ENCODE measurements around the gene MAOA. TPM values are rescaled to one million over a fixed set of nuclear protein-coding genes. Genes with fewer than 3 reads are reported as not detected.
"Not testable (repeated sequence)": the region's sequence is repeated elsewhere in the genome, so short reads cannot be mapped to it uniquely, and the experiment has no call there.

Gene MAOA
- total RNA-seq, 2 experiments from 2014 or later: not detected

- H3K4me1 Mint-ChIP-seq (ENCODE audit: low read depth); H3K36me3 Mint-ChIP-seq (ENCODE audit: low read depth); H3K4me3 Mint-ChIP-seq; CTCF ChIA-PET; H3K9me3 Mint-ChIP-seq (ENCODE audit: insufficient read depth); POLR2A ChIA-PET; H3K27ac Mint-ChIP-seq; ATAC-seq; DNase-seq; H3K27me3 Mint-ChIP-seq (ENCODE audit: low read depth): not testable (repeated sequence)
These were observed 20.0 kb downstream of the MAOA start for GRCh38 chrX:43675965-43676628.

- ATAC-seq: no peak
- H3K9me3 Mint-ChIP-seq (ENCODE audit: insufficient read depth): no peaks in the 10 kb centered on the region
- no peaks in the 10 kb centered on the region for H3K36me3 Mint-ChIP-seq (ENCODE audit: low read depth)
- no peaks in the 10 kb centered on the region for H3K27me3 Mint-ChIP-seq (ENCODE audit: low read depth)
- H3K4me3 Mint-ChIP-seq: no peak overlapping the region
- H3K4me1 Mint-ChIP-seq (ENCODE audit: low read depth): no peaks in the 10 kb centered on the region
- DNase-seq: no peak
- ChIA-PET POLR2A (no interaction called here), CTCF (no interaction called here)
- H3K27ac Mint-ChIP-seq: no peak overlapping the region
These were observed 21.0 kb downstream of the MAOA start for GRCh38 chrX:43676971-43677572.

DNA sequence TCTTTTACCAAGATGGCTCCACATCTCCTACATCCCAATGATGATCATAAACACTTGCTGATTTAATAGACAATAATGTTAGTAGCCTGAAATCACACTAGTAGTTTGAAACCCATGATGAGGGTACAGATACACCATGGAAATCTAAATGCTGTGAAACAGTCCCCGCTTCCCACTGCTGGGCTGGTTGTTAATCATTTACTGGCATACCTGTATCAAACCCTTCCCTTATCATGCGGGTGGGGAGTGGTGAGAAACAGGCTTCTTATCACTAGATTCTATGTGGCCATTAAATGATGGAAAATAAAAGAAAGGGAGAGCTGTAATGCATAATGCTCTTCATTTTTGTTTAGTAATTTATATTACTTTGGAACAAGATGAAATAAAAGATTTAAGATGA, 21.9 kb downstream of the MAOA start:
- POLR2A ChIA-PET: no interaction called here
- Mint-ChIP-seq H3K27me3 (ENCODE audit: low read depth) (no peaks in the 10 kb centered on the region), H3K4me3 (no peak overlapping the region), H3K4me1 (ENCODE audit: low read depth) (no peaks in the 10 kb centered on the region), H3K36me3 (ENCODE audit: low read depth) (no peaks in the 10 kb centered on the region), H3K27ac (no peak overlapping the region), H3K9me3 (ENCODE audit: insufficient read depth) (no peaks in the 10 kb centered on the region)
- CTCF ChIA-PET: no interaction called here
- ATAC-seq (no peak), DNase-seq (no peak)

DNA sequence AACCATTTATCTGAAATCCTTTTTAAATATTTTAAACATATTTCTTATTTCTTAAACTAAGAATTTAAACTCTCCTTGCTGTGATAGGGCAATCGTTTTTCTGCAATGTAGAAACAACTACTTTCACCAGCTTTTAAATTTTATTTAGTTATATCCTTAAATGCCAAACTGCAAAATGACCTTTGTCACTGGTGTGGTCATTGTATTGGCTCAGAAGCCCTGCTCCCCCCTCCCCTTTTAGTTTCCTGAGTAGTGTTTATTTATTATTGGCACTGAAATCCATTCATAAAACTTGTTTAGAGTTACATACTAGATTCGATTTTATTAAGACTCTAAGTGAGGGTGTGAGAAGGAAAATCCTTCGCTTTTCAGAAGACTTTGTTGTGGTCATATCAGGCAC, 23.0 kb downstream of the MAOA start:
- H3K27me3 Mint-ChIP-seq (ENCODE audit: low read depth): no peaks in the 10 kb centered on the region
- H3K27ac Mint-ChIP-seq: no peak overlapping the region
- no peaks in the 10 kb centered on the region for H3K36me3 Mint-ChIP-seq (ENCODE audit: low read depth)
- no peaks in the 10 kb centered on the region for H3K4me1 Mint-ChIP-seq (ENCODE audit: low read depth)
- CTCF ChIA-PET: no interaction called here
- POLR2A ChIA-PET: no interaction called here
- H3K9me3 Mint-ChIP-seq (ENCODE audit: insufficient read depth): no peaks in the 10 kb centered on the region
- ATAC-seq (no peak), DNase-seq (no peak)
- H3K4me3 Mint-ChIP-seq: no peak overlapping the region

DNA sequence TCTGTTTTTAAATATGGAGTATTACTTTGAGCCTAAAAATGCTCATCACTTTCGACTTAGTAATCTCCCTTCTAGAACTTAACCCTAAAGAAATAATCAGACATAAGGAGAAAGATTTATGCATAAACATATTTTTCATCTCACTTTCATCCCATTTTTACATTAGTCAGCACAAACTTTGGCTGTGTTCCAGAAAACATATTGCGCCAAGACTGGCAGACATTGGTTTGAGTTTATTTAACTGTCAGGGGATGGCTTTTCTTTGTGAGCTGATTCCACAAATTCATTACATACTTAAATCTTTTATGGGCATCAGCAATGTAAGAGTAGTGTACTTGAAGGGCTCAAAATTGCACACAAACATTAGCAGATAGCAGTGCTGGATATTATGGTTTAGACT, 23.7 kb downstream of the MAOA start:
- DNase-seq (no peak), ATAC-seq (no peak)
- Mint-ChIP-seq H3K27ac (no peak overlapping the region), H3K4me1 (ENCODE audit: low read depth) (no peaks in the 10 kb centered on the region), H3K9me3 (ENCODE audit: insufficient read depth) (no peaks in the 10 kb centered on the region), H3K27me3 (ENCODE audit: low read depth) (no peaks in the 10 kb centered on the region), H3K4me3 (no peak overlapping the region), H3K36me3 (ENCODE audit: low read depth) (no peaks in the 10 kb centered on the region)
- CTCF ChIA-PET: no interaction called here
- POLR2A ChIA-PET: no interaction called here

DNA sequence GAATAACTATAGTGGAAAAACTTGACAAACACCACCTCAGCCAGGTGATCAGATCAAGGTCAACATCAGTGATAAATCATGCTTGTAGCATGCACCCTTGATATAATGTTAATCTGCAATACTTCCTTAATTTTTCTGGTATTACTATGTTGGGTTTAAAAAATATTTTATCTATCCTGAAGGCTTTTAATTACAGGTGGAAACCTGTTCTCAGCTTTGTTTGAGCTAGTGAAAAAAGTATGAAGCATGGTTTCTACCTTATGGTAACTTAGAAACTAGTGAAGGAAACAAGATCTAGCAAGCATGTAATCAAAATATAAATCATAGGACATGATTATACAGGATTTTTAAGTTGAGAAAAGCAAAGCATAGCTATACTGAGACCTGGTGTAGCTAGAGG, 26.6 kb downstream of the MAOA start:
- no peaks in the 10 kb centered on the region for H3K36me3 Mint-ChIP-seq (ENCODE audit: low read depth)
- no peaks in the 10 kb centered on the region for H3K4me1 Mint-ChIP-seq (ENCODE audit: low read depth)
- CTCF ChIA-PET: no interaction called here
- no peak overlapping the region for H3K4me3 Mint-ChIP-seq
- ATAC-seq (no peak), DNase-seq (no peak)
- POLR2A ChIA-PET: no interaction called here
- no peaks in the 10 kb centered on the region for H3K27me3 Mint-ChIP-seq (ENCODE audit: low read depth)
- H3K9me3 Mint-ChIP-seq (ENCODE audit: insufficient read depth): no peaks in the 10 kb centered on the region
- no peak overlapping the region for H3K27ac Mint-ChIP-seq

GRCh38 chrX:43685221-43685620, 29.1 kb downstream of the MAOA start:
- ATAC-seq (no peak), DNase-seq (no peak)
- Mint-ChIP-seq H3K36me3 (ENCODE audit: low read depth) (no peaks in the 10 kb centered on the region), H3K27ac (no peak overlapping the region), H3K9me3 (ENCODE audit: insufficient read depth) (no peaks in the 10 kb centered on the region), H3K27me3 (ENCODE audit: low read depth) (no peaks in the 10 kb centered on the region), H3K4me3 (no peak overlapping the region), H3K4me1 (ENCODE audit: low read depth) (no peaks in the 10 kb centered on the region)
- ChIA-PET POLR2A (no interaction called here), CTCF (no interaction called here)

GRCh38 chrX:43688586-43688985, 32.5 kb downstream of the MAOA start:
- H3K27me3 Mint-ChIP-seq (ENCODE audit: low read depth): no peaks in the 10 kb centered on the region
- ChIA-PET CTCF (no interaction called here), POLR2A (no interaction called here)
- DNase-seq (no peak), ATAC-seq (no peak)
- H3K9me3 Mint-ChIP-seq (ENCODE audit: insufficient read depth): no peaks in the 10 kb centered on the region
- no peaks in the 10 kb centered on the region for H3K36me3 Mint-ChIP-seq (ENCODE audit: low read depth)
- H3K4me3 Mint-ChIP-seq: no peak overlapping the region
- no peaks in the 10 kb centered on the region for H3K4me1 Mint-ChIP-seq (ENCODE audit: low read depth)
- H3K27ac Mint-ChIP-seq: no peak overlapping the region

- CTCF ChIA-PET: no interaction called here
These were observed 37.7 kb downstream of the MAOA start for GRCh38 chrX:43693602-43694406.

DNA sequence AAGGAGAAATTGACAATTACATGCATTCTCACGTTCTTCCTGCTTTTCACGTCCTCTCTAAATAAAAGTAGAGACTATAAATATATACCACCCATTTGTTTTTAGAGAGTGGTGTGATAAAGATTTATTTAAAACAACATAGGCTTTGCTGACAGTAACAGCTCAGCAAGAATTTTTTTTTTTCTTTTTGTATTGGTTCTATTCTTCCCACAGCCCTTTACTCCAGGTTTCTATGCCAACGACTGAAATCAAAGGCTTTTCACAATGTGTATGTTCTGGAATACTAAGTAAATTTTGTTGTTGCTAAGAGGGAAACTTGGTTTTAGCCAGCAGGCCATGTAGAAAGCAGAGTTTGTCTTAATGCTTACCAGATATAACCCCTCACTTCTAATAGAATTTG, 43.4 kb downstream of the MAOA start:
- ChIA-PET POLR2A (no interaction called here), CTCF (no interaction called here)
- Mint-ChIP-seq H3K4me3 (no peak overlapping the region), H3K27me3 (ENCODE audit: low read depth) (no peaks in the 10 kb centered on the region), H3K4me1 (ENCODE audit: low read depth) (no peaks in the 10 kb centered on the region), H3K9me3 (ENCODE audit: insufficient read depth) (no peaks in the 10 kb centered on the region), H3K27ac (no peak overlapping the region), H3K36me3 (ENCODE audit: low read depth) (no peaks in the 10 kb centered on the region)
- no peak for ATAC-seq
- DNase-seq: no peak

More at GRCh38 chrX:43693602-43694406, 37.7 kb downstream of the MAOA start:
- Mint-ChIP-seq H3K4me3 (no peak overlapping the region), H3K27me3 (ENCODE audit: low read depth) (no peaks in the 10 kb centered on the region), H3K9me3 (ENCODE audit: insufficient read depth) (no peaks in the 10 kb centered on the region), H3K4me1 (ENCODE audit: low read depth) (no peaks in the 10 kb centered on the region), H3K27ac (no peak overlapping the region), H3K36me3 (ENCODE audit: low read depth) (no peaks in the 10 kb centered on the region)
- POLR2A ChIA-PET: no interaction called here
- no peak for ATAC-seq
- no peak for DNase-seq

GRCh38 chrX:43702079-43702524, 46.0 kb downstream of the MAOA start:
- Mint-ChIP-seq H3K9me3 (ENCODE audit: insufficient read depth) (no peaks in the 10 kb centered on the region), H3K27me3 (ENCODE audit: low read depth) (no peaks in the 10 kb centered on the region), H3K4me1 (ENCODE audit: low read depth) (no peaks in the 10 kb centered on the region), H3K4me3 (no peak overlapping the region), H3K27ac (no peak overlapping the region), H3K36me3 (ENCODE audit: low read depth) (no peaks in the 10 kb centered on the region)
- CTCF ChIA-PET: no interaction called here
- no peak for DNase-seq
- POLR2A ChIA-PET: no interaction called here
- ATAC-seq: no peak

- Mint-ChIP-seq H3K4me3 (no peak overlapping the region), H3K9me3 (ENCODE audit: insufficient read depth) (no peaks in the 10 kb centered on the region), H3K4me1 (ENCODE audit: low read depth) (no peaks in the 10 kb centered on the region), H3K36me3 (ENCODE audit: low read depth) (no peaks in the 10 kb centered on the region), H3K27me3 (ENCODE audit: low read depth) (no peaks in the 10 kb centered on the region), H3K27ac (no peak overlapping the region)
- CTCF ChIA-PET: no interaction called here
- ATAC-seq (no peak), DNase-seq (no peak)
- POLR2A ChIA-PET: no interaction called here
These were observed 46.6 kb downstream of the MAOA start for GRCh38 chrX:43702660-43703059.

Data from activated CD8-positive, alpha-beta T cell treated with anti-CD3 and anti-CD28 coated beads, Interleukin-2, amount 10 ng/mL, durations not matched to agents 7 days and 5 days (primary cell).